SW480 (cell line): ENCODE measurements around the gene PEX5L.
A peak's percentile ranks its signal among the peaks of the same experiment; 100 is the strongest.

Source experiments
- DNase-seq: peaks from one replicate; pipeline ENCODE4 v3.0.0-alpha.2; 2016; ENCODE audit warnings: low spot score

The PEX5L gene

GRCh38 chr3:179953993-179954870 lies 82.5 kb downstream of the PEX5L start:
- no peak for DNase-seq

GRCh38 chr3:179950840-179951239 lies 85.9 kb downstream of the PEX5L start:
- no peak for DNase-seq

- DNase-seq = no peak
These were observed 86.9 kb downstream of the PEX5L start for GRCh38 chr3:179949869-179950268.

GRCh38 chr3:179949412-179949811 lies 87.3 kb downstream of the PEX5L start:
- no peak for DNase-seq

- DNase-seq = no peak
These were observed 88.0 kb downstream of the PEX5L start for GRCh38 chr3:179948740-179949139.

GRCh38 chr3:179945569-179945968 lies 91.2 kb downstream of the PEX5L start:
- no peak for DNase-seq

- no peak for DNase-seq
These were observed 93.4 kb downstream of the PEX5L start for GRCh38 chr3:179943117-179943880.

- no peak for DNase-seq
These were observed 94.1 kb downstream of the PEX5L start for GRCh38 chr3:179942553-179943075.

DNA sequence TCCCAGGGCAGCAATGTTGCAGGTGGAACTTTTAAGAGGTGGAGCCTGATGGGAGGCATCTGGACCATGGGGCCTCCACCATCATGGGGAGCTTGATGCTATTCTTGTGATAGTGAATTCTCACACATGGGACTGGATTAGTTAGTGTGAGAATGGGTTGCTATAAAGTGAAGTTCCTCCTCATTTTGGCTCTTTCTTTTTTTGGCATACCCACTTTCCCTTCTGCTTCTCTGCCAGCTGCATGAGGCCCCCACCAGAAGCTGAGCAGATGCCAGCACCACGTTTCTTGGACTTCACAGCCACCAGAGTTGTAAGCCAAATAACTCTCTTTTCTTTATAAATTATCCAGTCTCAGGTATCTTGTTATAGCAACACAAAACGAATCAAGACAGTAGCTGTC lies 101.0 kb downstream of the PEX5L start:
- DNase-seq = no peak

DNA sequence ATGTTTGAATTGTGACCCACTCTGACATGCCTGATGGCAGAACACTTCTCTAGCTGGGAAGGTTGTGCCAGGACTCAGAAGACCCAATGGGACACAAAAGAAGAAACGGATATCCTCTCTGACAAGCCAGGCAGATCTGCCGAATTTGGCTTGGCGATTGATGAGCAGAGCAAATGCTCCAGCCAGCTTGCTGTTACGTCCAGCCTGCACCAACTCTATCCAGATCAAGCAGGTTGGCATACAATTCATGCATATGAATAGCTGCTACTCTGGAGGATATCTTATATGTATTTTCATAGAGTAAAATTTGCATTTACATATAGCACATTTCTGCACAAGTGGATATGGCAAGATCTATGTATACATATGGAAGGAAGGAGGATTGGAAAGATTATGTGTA lies 102.8 kb downstream of the PEX5L start:
- DNase-seq = no peak

DNA sequence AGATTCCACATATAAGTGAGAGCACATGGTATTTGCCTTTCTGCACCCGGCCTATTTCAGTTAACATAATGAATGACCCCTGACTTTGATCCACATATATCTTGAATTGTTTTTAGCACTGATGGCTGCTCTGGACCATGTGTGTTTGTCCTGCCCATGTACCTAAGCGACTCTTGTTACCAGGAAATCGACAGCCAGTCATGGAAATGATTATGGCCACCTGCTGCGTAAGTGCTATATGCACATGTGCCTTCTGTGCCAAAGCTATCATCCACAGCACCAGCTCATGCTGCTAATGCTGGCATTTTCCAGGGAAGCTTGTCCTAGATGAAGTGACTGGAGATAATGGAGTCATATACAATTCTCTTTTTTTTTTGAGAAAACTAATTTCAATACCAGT lies 103.7 kb downstream of the PEX5L start:
- DNase-seq = no peak

DNA sequence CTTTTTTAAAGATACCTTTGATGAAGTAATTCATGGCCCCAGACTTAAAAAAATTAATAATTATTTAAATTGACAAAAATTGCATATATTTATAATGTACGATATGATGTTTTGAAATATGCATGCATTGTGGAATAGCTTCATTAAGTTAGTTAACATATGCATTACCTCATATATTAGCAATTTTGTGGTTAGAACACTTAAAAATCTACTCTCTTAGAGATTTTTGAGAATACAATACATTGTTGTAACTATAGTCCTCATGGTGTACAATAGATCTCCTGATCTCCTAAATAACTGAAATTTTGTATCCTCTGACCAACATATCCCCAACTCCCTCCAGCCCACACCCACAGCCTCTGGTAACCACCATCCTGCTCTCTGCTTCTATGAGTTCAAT lies 104.1 kb downstream of the PEX5L start:
- DNase-seq = no peak

DNA sequence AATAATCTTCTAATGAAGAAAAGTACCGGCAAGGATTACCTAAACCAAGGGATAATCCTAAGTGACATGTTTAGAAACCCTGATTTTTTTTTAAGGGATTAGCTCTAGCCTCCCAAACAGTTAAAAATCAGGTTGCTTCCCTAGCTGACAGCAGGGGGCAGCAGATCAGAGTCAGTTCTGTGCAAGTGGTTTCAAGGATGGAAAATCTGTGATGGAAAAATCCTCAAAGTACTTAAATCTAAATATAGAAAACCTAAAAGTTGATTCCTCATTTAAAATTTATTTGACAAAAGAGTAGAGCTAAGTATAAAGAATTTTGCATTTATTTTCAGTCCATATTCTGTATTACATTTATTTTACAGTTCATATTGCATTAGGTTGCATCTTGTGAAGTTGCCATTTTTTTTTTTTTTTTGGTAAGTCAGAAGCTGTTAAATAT lies 107.6 kb downstream of the PEX5L start:
- peak; percentile 48 for DNase-seq

GRCh38 chr3:179927191-179927590 lies 109.5 kb downstream of the PEX5L start:
- no peak for DNase-seq

DNA sequence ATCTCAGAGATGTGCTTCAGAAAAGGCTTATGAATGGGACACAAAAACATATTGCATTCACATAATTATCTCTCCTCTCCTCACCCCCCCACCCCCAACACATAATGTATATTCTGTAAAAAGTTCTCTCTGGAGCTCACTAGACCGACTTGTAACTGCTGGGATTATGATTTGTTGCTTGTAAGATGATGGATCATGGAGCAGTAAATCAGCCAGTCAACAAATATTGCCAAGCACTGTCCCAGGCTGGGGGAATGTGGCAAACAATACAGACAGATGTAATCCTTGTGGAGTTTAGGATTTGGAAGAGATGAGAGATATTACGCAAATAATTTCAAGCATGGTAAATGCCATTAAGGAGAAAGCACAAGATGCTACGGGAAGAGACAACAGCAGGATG lies 114.8 kb downstream of the PEX5L start:
- DNase-seq = no peak

DNA sequence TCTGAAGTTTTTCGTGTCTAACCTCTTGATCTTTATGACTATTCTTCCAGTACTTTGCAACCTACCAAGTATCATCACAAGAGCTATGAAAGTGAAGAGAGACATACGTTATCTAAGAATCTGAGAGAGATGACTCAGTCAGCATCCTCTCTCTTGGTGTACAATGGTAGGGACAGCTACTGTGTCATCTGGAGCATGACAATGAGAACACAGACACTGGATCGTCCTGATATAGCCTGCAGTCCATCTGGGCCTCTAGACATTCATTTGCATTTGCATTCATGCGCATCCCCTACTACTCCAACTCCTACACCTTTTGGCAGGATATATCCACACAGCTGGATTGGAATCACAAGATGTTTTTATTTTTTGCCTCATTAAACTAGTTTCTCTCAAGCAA lies 115.2 kb downstream of the PEX5L start:
- DNase-seq = no peak

DNA sequence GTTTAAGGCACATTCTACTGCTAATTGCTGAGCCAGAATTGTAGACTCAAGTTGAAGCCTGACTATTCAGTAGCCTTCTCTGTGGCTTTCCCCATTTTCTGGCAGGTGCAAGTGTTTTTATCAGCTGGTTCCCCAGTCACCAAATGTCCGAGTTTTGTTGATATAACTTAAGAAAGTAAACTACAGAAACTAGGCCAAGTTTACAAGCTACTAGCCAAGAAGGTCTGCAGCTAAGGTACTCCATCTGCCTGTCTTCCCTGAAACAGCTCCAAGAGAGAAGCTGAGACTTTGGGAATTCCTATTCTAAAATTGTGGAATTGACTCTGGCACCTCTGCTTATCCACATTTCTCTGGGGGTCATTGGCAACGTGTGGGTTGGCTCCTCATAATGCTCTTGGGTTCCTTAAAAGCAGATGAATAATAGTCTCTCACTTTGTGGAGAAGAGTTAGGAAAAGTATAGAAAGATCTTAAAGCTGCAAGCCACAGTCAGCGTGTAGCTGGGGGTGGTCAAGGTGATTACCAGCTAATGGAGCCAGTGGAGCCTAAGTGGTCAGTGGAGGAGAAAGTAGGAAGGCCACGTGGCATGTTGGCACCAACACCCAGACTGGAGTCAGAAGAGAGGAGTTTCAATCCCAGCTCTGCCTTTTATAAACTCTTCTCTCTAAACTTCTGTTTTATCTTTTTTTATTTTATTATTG lies 128.8 kb downstream of the PEX5L start:
- DNase-seq = no peak

DNA sequence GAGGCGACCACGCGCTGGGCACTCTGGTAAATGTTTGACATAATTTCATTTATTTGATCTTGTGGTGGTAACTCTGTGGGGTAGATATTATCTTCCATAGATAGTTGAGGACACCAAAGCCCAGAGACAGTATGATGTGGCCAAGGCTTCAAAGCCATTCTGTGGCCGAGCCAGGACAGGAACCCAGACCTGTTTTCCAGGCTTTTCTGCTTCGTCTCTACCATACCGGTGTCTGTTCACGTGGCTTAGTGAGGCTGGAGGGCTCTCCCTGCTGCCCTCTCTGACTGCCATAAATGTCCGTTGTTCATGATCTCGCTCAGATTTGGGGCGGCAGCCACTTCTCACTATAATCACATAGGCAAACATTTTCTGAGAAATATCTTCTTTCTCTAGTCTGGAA lies 134.7 kb downstream of the PEX5L start:
- DNase-seq = no peak

DNA sequence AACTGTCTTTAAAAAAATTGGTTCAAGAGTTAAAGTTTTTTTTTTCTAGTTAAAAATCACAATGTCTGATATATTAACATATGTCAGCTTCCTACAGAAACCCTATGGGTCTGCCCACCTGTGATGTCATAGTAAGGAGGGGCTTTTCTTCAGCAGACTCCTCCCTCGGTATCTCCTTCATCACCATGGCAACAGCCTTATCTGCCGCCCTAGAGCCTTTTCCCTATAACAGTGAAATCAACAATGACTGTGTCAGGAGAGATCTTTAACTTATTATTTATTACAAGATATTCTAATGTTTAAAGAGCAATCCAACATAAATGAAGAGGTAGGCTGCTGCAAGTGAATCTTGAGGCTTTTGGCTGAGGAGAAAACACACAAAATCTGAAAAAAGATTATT lies 138.7 kb downstream of the PEX5L start:
- peak; percentile 58 for DNase-seq

DNA sequence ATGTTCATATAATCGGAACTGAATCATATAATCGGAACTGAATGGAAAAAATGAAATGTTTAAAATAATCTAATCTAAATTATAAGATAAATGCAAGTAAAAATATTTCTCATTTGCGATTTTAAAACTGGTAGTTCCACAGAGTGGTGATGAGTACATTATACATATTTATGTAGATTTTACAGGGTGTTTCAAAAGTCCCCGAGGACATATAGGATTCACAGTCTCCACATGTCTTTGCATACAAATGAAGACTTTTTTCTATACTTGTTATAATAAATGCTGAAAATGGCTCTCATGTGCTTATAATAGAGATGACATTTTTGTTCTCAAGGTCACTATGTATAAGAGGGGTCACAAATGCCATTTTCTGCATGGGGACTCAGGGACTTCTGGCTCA lies 139.5 kb downstream of the PEX5L start:
- no peak for DNase-seq

DNA sequence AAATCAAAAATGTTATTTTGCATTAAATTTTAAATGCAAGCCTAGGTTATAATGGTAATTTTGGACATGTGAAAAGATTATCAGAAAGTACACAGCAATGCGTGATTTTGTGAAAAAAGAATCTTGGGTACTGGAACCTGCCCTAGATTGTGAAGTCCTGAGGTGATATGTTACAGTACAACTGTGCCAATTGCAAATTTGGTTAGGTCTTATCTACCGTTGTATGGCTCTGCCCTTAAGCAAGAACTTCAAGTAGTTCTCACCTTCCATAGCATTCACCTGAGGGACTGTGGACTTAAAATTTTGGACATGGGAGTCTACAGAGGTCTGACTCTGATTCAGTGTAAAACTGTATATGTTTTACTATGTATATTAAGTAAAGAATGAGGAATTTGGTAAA lies 140.2 kb downstream of the PEX5L start:
- DNase-seq = no peak

DNA sequence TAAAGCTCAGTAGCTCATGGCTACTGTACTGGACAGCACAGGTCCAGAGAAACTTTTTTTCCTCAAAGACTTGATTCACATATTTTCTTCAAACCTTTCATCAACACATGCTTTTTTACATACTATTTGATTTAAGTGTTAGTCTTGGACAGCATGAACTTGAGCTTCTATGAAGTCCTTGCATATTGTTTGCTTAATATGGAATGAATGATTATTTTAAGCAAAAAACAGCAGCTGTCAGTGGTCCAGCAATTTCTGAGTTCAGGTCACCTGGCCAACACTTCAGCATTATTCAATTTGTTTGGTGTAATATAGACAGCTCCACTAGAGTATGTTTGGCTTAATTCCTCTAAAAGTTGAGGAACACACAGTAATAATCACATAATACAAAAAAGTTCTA lies 141.4 kb downstream of the PEX5L start:
- no peak for DNase-seq
